Caki2 (cell line): ENCODE measurements around the gene TSR1. TPM values are rescaled to one million over a fixed set of nuclear protein-coding genes. Genes with fewer than 3 reads are reported as not detected.

ENCODE experiments used
- DNase-seq: peaks from one replicate; pipeline ENCODE4 v3.0.0-alpha.2; 2015; ENCODE audit warnings: low read depth
- in situ Hi-C: cut with HindIII; loops from 2 replicates; pipeline ENCODE4 v1.10.0; 2016; ENCODE audit warnings: low sequenced_read_pairs, low pct_unique_long_range_greater_than_20kb, mixed read lengths
- total RNA-seq: library from RNA; depleted of rRNA; stranded (reverse); fragments of >200 nt; shearing (Covaris generic); gene quantifications from 2 replicates; pipeline ENCODE4 v1.2.3, GENCODE V29; 2014; ENCODE audit warnings: low replicate concordance

TSR1 gene
- total RNA-seq, 1 experiment from 2014 or later, result 29.1 TPM

DNA sequence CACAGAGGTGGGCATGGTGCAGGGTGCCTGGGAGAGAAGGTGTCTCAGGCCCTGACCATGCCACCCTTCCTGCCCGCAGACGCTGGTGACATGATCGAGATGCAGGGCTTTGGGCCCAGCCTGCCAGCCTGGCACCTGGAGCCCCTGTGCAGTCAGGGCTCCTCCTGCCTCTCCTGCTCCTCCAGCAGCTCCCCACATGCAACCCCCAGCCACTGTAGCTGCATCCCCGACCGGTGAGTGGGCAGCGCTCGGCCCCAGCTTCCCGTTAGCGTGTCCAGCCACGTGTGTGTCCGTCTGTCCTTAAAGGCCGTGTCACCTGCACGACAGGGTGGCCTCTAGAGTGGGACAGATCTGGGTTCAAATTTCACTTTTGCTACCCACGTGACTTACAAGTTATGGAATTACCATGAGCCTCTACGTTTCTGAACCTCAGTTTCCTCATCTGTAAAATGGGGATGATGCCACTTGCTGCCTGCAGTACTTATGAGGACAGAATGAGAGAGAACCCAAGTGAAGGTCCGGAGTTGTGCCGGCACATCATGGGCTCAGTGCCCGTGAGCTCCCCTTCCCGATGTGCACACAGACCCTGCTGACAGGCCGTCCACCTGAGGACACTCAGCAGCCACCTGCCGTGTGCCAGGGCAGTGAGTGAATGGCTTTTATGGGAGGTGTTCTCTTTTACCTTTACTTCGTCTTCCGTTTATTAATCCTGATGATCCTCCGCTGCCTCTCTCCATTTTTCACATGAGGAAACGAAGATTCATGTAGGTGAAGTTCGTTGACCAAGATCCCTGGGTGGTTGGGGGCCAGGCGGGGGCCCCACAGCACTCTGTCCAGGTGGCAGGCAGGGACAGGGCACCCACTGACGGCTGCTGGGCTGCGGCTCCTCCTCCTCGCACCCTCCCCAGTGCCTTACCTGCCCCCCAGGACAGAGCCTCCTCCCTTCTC, 35.2 kb upstream of the TSR1 start:
- in situ Hi-C loops, result no loop called here
- no peak for DNase-seq

DNA sequence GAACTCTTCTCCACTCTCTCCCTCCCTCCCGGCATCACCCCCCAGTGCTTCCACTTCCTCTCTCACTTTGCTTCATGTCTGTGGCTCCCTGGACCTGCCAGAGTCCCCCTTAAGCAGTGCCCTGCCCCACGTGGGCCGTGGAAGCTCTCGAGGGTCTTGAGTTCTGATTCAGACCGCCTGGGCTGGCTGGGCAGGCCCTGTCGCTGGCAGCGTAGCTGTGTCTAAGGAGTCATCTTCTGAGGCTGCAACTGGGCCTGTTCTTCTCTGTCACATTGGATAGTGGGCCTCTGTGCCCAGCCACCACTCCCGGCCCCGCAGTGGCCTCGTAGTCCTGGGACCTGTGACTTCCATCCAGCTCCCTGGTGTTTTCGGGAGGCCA, 33.9 kb upstream of the TSR1 start:
- in situ Hi-C loops, result no loop called here
- no peak for DNase-seq

DNA sequence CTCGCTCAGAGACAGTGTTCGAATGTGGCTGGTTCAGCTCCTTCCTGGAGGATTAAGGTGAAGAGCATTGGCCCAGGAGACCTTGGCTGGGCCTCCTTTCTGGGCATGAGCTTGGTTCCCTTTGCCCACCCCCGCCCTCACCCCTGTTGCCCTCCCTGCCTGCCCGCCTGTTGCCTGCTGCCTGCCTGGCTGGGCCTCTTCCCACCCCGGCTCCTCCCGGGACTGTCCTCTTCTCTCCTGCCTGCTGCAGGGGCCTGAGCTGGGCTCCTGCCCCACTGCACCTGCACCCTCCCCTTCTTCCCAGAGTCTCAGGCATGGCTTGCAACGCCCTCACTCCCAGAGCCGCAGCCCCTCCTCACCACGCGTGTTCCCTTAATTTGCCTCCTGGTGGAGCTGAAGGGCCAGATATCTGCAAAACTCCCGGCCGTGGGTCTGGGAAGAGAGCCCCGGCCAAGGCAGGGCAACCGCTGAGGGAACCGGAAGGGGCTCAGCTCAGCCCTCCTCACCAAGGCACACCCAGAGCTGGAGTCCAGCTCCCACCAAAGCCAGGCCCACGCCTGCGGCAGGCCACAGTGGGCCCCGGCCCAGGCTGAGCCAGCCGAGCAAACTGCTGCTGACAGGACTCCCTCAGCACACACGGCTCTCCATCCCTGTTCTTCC, 33.4 kb upstream of the TSR1 start:
- DNase-seq, result no peak
- in situ Hi-C loops, result no loop called here

DNA sequence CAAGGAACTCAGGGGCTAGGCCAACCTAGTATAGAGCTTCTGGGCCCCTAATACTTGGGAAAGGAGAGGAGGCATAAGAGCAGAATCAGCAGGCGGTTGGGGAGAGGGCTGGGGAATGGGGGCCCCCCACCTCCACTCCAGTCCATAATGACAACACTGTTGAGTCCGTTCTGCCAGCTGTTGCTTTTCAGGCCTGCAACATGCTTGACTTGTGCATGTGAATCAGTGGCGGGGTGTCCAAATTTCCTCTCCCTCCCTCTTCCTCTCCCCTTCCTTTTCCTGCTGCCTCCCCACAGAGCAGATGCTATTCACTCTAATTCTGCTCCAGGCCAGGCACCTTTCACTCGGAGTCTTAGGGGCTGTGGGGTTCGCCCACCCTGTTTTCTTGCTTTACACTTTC, 32.8 kb upstream of the TSR1 start:
- in situ Hi-C loops, result no loop called here
- no peak for DNase-seq

DNA sequence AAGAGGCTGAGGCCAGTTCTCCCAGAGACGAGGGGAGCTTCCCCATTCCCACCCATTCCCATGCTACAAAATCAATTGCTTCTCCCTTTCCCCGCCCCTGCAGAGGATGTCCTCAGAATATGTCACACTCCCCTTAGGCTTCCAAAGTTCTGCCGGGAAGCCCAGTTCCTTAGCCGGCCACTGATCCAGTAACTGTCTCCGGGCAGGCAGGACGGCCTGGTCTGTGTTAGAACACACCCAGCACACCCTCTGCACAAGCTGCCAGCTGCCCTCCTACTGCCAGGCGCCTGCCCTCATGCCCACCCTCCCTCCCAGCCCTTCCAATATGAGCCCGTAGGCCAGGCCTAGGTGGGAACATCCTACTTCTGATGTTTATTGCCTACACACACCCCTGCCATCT, 32.1 kb upstream of the TSR1 start:
- in situ Hi-C loops, result no loop called here
- DNase-seq, result no peak

DNA sequence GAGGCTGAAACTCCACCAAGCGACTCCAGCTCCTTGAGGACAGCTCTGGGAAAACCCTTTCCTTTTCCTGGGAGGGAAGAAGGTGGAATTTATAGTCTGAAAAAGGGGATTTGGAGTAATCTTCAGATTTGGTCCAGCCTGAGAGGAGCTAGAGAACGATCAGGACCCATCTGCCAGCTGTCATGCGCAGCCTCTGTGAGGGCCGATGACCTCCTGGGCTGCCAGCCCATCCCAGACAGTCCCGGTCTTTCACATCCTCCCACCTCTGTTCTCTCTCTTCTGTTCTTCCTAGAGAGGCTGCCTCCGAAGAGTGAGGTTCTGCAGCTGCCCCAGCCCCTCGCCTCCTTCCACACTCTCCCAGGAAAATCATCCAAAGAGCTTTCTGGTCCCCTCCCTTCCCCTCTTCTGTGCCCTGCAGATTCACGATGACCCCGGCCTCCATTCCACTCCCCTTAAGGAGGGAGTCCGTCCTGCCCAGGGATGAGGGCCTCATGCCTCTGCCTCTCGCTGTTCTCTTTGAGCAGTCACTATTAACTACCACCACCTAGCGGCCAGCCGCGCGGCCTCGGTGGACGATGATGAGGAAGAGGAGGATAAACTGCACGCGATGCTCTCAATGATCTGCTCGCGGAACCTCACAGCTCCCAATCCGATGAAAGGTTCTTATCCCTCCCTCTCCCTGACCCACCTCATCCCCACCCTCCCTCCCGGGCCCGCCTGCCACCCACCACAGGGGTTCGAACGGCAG, 30.7 kb upstream of the TSR1 start:
- in situ Hi-C loops, result no loop called here

DNA sequence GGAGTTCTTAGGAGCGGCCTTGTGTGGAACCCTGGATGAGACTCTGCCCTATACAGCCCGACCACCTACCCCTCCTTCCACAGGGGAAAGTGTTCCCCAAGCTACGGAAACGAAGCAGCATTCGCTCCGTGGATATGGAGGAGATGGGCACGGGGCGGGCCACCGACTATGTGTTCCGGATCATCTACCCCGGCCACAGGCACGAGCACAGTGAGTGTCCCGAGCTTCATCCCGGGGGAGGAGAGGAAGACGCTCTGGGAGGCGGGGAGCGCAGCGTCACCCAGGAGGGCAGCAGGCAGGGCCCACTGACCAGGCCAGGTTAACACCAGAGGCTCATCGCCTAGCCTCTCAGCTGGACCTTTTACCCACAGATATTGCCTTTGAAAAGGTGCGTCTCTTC, 28.9 kb upstream of the TSR1 start:
- in situ Hi-C loops, result no loop called here
- DNase-seq, result no peak

More for the DNA sequence above, 30.7 kb upstream of the TSR1 start:
- no peak for DNase-seq

DNA sequence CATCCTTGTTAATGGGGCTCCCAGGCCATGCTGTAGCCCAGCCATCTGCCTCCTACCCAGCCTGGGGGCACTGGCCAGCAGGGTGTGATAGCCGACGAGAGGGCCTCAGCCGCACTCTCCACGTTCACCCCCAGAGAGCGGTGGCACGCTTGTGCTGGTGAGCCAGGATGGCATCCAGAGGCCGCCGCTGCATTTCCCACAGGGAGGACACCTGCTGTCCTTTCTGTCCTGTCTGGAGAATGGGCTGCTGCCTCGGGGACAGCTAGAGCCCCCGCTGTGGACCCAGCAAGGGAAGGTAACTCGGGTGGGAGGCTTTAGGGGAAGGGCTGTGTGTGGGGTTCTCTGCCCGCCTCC, 28.5 kb upstream of the TSR1 start:
- DNase-seq, result no peak
- in situ Hi-C loops, result no loop called here

DNA sequence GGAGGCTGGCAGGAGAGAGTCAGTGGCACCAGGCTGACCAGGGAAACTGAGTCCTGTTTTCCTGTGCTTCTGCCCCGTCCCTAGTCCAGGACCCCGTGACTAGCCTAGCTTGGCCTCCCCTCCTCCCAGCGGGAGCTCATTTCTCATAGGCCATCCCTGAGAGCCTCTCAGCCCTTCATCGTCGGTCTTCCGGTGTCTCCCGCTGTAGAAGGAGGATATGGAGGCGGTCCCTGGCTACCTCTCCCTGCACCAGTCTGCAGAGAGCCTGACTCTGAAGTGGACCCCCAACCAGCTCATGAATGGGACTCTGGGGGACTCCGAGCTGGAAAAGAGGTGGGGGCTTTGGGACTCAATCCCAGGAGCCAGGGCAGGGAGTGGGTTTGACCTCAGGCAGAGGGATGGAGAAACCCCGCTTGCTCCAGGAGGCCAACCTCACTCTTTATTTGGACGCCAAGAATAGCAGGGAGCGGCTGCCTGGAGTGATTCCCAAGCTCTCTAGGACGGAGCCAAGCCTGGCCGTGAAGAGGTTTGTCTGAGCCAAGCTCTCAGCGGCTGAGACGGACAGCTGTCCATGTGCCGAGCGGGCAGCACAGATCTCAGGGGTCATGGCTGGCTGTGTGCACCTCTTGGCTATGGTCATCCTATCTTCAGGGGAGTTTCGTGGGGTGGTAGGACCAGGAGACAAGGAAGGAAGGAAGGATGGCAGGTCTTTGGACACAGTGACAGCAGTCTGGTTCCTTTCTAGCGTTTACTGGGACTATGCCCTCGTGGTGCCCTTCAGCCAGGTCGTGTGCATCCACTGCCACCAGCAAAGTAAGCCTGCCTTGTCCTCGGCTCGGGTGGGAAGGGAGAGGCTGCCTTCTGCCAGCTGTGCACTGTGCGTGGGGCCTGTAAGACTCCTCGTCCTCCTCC, 27.9 kb upstream of the TSR1 start:
- in situ Hi-C loops, result no loop called here
- no peak for DNase-seq

DNA sequence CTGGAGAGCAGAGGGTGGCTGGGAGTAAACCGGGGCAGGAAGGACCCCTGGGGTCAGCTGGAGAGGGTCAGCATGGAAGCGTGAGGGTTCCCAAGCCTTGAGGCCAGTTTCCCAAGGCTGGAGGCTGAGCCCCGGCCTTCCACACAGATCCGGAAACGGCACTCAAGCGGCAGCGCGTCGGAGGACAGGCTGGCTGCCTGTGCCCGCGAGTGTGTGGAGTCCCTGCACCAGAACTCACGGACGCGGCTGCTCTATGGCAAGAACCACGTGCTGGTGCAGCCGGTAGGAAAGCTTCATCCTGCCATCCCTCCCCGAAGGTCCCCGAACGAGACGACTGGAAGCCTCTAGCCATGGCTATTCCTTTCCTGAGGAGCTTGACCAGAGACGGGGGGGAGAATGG, 27.1 kb upstream of the TSR1 start:
- in situ Hi-C loops, result no loop called here
- DNase-seq, result no peak

DNA sequence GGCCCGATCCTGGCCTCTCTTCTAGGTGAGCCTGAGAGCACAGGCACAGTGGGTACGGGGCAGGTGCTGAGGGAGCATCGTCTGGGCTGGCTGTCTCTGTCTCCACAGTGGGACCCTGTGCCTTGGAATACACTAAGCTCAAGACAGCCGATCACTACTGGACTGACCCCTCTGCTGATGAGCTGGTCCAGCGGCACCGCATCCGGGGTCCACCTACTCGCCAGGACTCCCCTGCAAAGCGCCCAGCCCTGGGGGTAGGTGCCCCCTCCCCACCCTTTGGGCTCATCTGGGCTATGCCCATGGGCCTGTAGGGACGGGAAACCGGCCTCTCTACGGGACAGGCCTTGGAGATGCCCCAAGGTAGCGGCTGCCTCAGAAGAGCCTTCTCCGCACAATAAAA, 26.6 kb upstream of the TSR1 start:
- in situ Hi-C loops, result no loop called here
- DNase-seq, result no peak

DNA sequence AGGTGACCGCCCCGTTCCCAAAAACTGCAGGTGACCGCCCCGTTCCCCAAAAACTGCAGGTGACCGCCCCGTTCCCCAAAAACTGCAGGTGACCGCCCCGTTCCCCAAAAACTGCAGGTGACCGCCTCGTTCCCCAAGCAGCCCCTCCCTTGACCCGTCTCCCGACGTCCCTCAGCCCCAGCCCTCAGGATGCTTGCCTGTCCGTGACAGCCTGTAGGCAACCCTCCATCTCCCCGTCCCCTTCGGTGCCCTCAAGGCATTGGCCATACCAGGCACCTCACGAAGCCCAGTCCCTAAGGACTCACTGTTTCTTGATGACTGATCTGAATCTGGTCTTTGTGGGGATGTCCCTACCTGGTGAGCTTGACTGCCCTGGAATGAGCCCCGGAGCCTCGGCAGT, 26.2 kb upstream of the TSR1 start:
- in situ Hi-C loops, result no loop called here
- no peak for DNase-seq

DNA sequence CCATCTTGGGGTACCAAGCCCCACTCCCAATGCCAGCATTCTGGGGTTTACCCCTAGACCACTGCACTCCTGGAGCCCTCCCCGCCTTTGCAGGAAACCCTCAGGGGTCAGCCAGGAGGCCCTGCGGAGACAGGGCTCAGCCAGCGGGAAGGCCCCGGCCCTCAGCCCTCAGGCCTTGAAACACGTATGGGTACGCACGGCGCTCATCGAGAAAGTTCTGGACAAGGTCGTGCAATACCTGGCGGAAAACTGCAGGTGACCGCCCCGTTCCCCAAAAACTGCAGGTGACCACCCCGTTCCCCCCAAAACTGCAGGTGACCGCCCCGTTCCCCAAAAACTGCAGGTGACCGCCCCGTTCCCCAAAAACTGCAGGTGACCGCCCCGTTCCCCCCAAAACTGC, 25.8 kb upstream of the TSR1 start:
- DNase-seq, result no peak
- in situ Hi-C loops, result no loop called here

DNA sequence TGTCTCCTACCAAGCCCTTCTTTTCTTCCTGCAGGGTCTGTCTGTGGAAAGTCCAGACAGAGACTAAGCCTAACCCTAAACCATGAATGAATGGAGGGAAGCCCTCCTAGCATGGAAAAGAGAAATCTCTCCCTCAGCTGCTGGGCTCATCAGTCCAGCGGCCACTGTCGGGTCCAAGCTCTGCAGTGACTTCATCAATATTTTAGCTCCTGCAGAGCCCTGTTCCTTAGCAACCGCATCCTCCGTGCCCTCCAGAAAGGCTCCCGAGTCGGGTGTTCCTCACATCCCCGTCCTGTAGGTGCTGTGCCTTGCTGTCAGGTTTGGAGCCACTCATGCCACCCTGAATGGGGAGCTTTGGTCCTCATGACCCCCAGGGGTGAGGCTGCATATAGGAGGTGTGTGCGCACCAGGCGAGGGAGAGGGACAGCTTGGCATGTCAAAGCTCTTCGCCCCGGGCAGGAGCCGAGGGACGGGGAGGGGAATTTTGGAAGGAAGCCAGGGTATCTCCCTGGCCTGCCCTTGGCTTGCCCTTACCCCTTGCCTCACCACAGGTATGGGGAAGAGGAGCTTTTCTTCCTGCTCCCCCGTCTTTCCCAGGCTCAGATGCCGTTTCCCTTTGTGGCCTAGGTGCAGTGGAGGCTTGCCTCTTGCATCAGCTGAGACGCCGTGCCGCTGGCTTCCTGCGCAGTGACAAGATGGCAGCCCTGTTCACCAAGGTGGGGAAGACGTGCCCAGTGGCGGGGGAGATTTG, 24.9 kb upstream of the TSR1 start:
- in situ Hi-C loops, result no loop called here
- no peak for DNase-seq

DNA sequence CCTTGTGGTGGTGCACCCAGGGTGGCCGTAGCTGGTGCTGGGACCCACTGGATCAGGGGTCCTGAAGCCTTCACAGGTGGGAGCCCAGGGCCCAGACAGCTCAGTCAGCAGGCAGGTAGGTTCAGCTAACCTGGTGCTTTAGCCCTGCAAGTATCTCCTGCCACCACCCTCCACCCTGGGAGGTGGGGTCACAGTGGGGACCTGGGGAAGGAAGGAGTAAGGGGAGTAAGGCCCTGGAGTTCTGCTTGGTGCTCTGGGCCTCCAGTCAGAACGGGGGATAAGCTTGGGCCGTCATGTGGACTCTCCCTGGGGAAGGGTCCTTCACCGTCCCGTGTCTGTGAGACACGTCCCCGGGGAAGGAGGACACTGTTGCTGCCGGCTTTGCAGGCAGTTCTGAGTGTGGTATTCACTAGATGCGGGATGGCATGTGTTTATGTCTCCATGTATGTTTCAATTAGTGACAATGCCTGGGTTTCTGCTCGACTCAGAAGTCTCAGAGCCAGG, 21.7 kb upstream of the TSR1 start:
- in situ Hi-C loops, result no loop called here

DNA sequence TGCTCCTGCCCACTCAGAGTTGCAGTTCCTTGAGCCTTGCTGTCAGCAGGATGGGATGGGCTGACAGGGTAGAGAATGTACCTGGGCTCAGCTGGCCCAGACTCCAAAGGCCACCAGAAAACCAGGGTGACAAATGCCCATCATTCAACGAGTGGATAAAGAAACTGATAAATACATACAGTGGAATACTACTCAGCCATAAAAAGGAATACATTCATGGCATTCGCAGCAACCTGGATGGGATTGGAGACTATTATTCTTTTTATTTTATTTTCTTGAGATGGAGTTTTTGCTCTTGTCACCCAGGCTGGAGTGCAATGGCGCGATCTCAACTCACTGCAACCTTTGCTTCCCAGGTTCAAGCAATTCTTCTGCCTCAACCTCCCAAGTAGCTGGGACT, 21.0 kb upstream of the TSR1 start:
- no peak for DNase-seq
- in situ Hi-C loops, result no loop called here

More for the DNA sequence above, 21.7 kb upstream of the TSR1 start:
- DNase-seq, result no peak

DNA sequence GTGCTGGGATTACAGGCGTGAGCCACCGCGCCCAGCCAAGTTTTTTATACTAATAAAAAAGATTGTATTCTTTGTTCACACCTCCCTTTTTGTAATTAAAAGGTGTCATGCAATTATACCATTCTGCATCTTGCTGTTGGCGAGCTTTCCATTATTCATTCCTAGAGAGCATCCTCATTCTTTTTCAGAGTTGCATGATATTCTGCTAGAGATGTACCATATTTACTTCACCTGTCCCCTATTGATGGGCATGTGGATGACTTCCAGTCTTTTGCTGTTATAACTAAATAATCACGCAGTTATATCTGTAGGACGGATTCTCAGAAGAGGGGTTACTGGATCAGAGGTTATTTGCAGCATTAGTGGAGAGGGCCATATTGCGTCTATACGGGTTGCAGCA, 18.1 kb upstream of the TSR1 start:
- no peak for DNase-seq
- in situ Hi-C loops, result no loop called here
